HepG2 (cell line): ENCODE measurements around the gene NDEL1. TPM values are rescaled to one million over a fixed set of nuclear protein-coding genes. Genes with fewer than 3 reads are reported as not detected.
A peak's percentile ranks its signal among the peaks of the same experiment; 100 is the strongest.

ENCODE experiments used
- AGO1 ChIP-seq: fragments of 200-400 bp; formaldehyde crosslinking; IDR thresholded peaks from 2 replicates; pipeline ENCODE4 v1.6.1; 2017; ENCODE audit warnings: mild to moderate bottlenecking, low read depth, low read length, moderate library complexity; ENCODE audit not compliant: poor library complexity, severe bottlenecking
- CBFB ChIP-seq: sonication (generic); formaldehyde crosslinking; IDR thresholded peaks from 2 replicates; pipeline ENCODE4 v1.4.0; 2020; ENCODE audit warnings: missing genetic modification reagents
- CCDC6 ChIP-seq: sonication (generic); formaldehyde crosslinking; IDR thresholded peaks from 2 replicates; pipeline ENCODE4 v1.8.1; 2022; ENCODE audit warnings: mild to moderate bottlenecking, missing genetic modification reagents, moderate library complexity
- DDIT3 ChIP-seq: sonication (generic); formaldehyde crosslinking; IDR thresholded peaks from 2 replicates; pipeline ENCODE4 v1.4.0; 2020; ENCODE audit warnings: mild to moderate bottlenecking, missing genetic modification reagents
- E2F1 ChIP-seq: sonication (generic); formaldehyde crosslinking; IDR thresholded peaks from 2 replicates; pipeline ENCODE4 v1.5.0; 2020; ENCODE audit warnings: missing genetic modification reagents
- HIC2 ChIP-seq: sonication (generic); formaldehyde crosslinking; IDR thresholded peaks from 2 replicates; pipeline ENCODE4 v1.9.0; 2022; ENCODE audit warnings: low read depth, missing genetic modification reagents
- HNRNPLL ChIP-seq: fragments of 200-400 bp; formaldehyde crosslinking; IDR thresholded peaks from 2 replicates; pipeline ENCODE4 v1.6.1; 2017; ENCODE audit warnings: mild to moderate bottlenecking, low read depth, low read length; ENCODE audit not compliant: poor library complexity, severe bottlenecking
- HOXD1 ChIP-seq: sonication (generic); formaldehyde crosslinking; IDR thresholded peaks from 2 replicates; pipeline ENCODE4 v1.5.0; 2020; ENCODE audit warnings: missing genetic modification reagents
- IRF2 ChIP-seq: IDR thresholded peaks from 2 replicates; pipeline ENCODE4 v1.6.1; 2018; ENCODE audit warnings: missing genetic modification reagents, missing compliant biosample characterization
- KLF6 ChIP-seq: IDR thresholded peaks from 2 replicates; pipeline ENCODE4 v1.8.0; 2016; ENCODE audit warnings: missing biosample characterization, missing genetic modification reagents
- NFKB2 ChIP-seq: sonication (generic); formaldehyde crosslinking; IDR thresholded peaks from 2 replicates; pipeline ENCODE4 v1.4.0; 2020; ENCODE audit warnings: missing genetic modification reagents, borderline replicate concordance
- RXRA ChIP-seq: sonication (generic); formaldehyde crosslinking; IDR thresholded peaks from 2 replicates; pipeline ENCODE4 v1.5.1; 2020; ENCODE audit warnings: missing genetic modification reagents
- SRY ChIP-seq: sonication (generic); formaldehyde crosslinking; IDR thresholded peaks from 2 replicates; pipeline ENCODE4 v1.8.0; 2022; ENCODE audit warnings: mild to moderate bottlenecking, missing genetic modification reagents
- TEAD3 ChIP-seq: optimal IDR thresholded peaks from 2 replicates; pipeline ENCODE3; 2016; ENCODE audit warnings: borderline replicate concordance
- THRA ChIP-seq: sonication (generic); formaldehyde crosslinking; IDR thresholded peaks from 2 replicates; pipeline ENCODE4 v1.4.0; 2020; ENCODE audit warnings: missing genetic modification reagents, borderline replicate concordance
- ZFAT ChIP-seq: sonication (generic); formaldehyde crosslinking; conservative IDR thresholded peaks from 2 replicates; pipeline ENCODE4 v1.8.1; 2023; ENCODE audit warnings: missing genetic modification reagents, inconsistent platforms
- ZNF18 ChIP-seq: sonication (generic); formaldehyde crosslinking; IDR thresholded peaks from 2 replicates; pipeline ENCODE4 v1.8.0; 2022; ENCODE audit warnings: mild to moderate bottlenecking, missing genetic modification reagents; ENCODE audit not compliant: insufficient replicate concordance
- ZNF263 ChIP-seq: sonication (generic); formaldehyde crosslinking; IDR thresholded peaks from 2 replicates; pipeline ENCODE4 v1.4.0; 2020; ENCODE audit warnings: missing genetic modification reagents
- ZNF567 ChIP-seq: sonication (generic); formaldehyde crosslinking; IDR thresholded peaks from 2 replicates; pipeline ENCODE4 v1.8.1; 2023; ENCODE audit warnings: mild to moderate bottlenecking, missing genetic modification reagents, borderline replicate concordance
- ZNF761 ChIP-seq: sonication (generic); formaldehyde crosslinking; conservative IDR thresholded peaks from 2 replicates; pipeline ENCODE4 v1.4.0; 2020; ENCODE audit warnings: mild to moderate bottlenecking, missing genetic modification reagents
- ZNF776 ChIP-seq: sonication (generic); formaldehyde crosslinking; IDR thresholded peaks from 2 replicates; pipeline ENCODE4 v1.4.0; 2020; ENCODE audit warnings: mild to moderate bottlenecking, missing genetic modification reagents
- ZSCAN30 ChIP-seq: sonication (generic); formaldehyde crosslinking; IDR thresholded peaks from 2 replicates; pipeline ENCODE4 v1.5.0; 2020; ENCODE audit warnings: mild to moderate bottlenecking, missing genetic modification reagents
- polyA plus RNA-seq, 8 experiments: library from polyadenylated mRNA; depleted of rRNA in 3 of 8; stranded (reverse) in 7 of 8; unstranded in 1 of 8; fragments of >200 nt; fragmentation: Illumina TruSeq in 4 of 8; extraction: Trizol in 4 of 8; gene quantifications; 2 replicates each; pipeline versions ENCODE4 v1.2.1 to v1.2.3, GENCODE V29; 2011 to 2016; ENCODE audit warnings: low read depth in 4 of 8, missing spikeins in 1 of 8, mixed read lengths in 1 of 8; ENCODE audit not compliant: insufficient read depth in 1 of 8
- total RNA-seq, 5 experiments: library from RNA; depleted of rRNA; stranded (reverse); fragments of >200 nt; fragmentation: Illumina TruSeq; extraction: Trizol; gene quantifications; 2 replicates each; pipeline ENCODE4 v1.2.3, GENCODE V29; 2016; ENCODE audit warnings: low read depth in 1 of 5

Gene NDEL1
- total and polyA plus RNA-seq, 2 of the 13 experiments (the other 11 are each of a cell fraction or from before 2014, with no cell fraction given), result 59.8 to 153 TPM

- TF ChIP-seq CCDC6 (CRISPR knock-in tag) (no peak), NFKB2 (CRISPR knock-in tag) (no peak), RXRA (CRISPR knock-in tag) (no peak), HOXD1 (no peak), IRF2 (0 out of 2 replicates have a peak, but pooled peaks have one; percentile 1), SRY (CRISPR knock-in tag) (peak; percentile 45; the same call in 1 of the 2 replicates), ZNF567 (CRISPR knock-in tag) (no peak), DDIT3 (no peak), THRA (CRISPR knock-in tag) (no peak), HNRNPLL (peak; percentile 95), ZNF18 (CRISPR knock-in tag) (peak; percentile 86), CBFB (CRISPR knock-in tag) (0 out of 2 replicates have a peak, but pooled peaks have one; percentile 1), AGO1 (peak; percentile 71), E2F1 (0 out of 2 replicates have a peak, but pooled peaks have one; percentile 23), ZNF776 (no peak), ZFAT (CRISPR knock-in tag) (no peak), HIC2 (CRISPR knock-in tag) (peak; percentile 66; the same call in 1 of the 2 replicates), ZNF263 (CRISPR knock-in tag) (no peak), KLF6 (no peak), TEAD3 (CRISPR knock-in tag) (no peak), ZNF761 (CRISPR knock-in tag) (0 out of 2 replicates have a peak, but pooled peaks have one; percentile 6), ZSCAN30 (no peak)
These were observed 622 bp downstream of the NDEL1 start (continued) for GRCh38 chr17:8436169-8436843.
